ENCODE data around the gene DNMBP.
A peak's percentile ranks its signal among the peaks of the same experiment; 100 is the strongest.
"Not testable (repeated sequence)": the region's sequence is repeated elsewhere in the genome, so short reads cannot be mapped to it uniquely, and the experiment has no call there.

Gene DNMBP

GRCh38 chr10:100019787-100020141, 10.0 kb upstream of the DNMBP start:
- DNase-seq, result no peak

DNA sequence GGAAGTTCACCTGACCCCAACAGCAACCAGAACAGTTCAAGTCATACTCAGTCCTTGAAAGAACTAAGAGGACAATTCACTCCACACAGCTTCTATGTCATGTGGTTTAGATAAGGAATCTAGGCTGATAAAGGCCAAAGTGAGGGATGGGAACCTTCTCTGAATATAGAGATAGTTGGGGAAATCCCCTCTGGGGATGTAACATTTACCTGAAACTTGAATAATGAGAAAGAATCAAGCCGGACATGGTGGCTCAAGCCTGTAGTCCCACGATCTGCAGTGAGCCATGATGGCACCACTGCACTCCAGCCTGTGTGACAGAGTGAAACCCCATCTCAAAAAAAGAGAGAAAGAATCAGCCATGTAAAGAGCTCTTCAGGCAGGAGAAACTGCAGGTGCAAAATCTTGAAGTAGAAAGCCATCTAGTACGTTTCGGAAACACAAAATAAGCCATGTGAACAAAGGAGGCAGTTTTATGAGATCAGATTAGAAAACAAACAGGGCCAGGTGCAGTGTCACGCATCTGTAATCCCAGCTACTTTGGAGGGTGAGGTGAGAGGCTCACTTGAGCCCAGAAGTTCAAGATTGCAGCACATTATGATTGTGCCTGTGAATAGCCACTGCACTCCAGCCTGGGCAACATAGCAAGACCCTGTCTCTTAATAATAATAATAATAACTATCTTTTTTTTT, 4.5 kb upstream of the DNMBP start:
- DNase-seq, result no peak

DNA sequence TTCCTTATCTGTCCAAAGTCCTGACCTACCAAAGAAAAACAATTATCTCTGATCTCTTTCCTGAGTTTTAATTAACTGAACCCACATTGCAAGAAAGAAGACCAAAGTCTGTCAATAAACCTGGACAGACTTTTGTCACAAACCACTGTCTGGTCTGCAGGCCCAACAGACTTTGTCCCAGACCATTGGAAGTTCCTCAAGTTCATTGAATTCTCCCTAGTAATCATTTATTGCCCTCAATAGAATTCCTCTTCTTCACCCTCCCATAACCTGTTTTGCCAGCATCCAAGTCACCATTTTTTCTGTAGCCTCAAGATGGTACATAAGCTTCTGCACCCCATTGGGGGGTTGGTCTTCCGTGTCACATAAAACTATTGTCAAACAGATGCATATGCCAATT, 3.9 kb upstream of the DNMBP start:
- DNase-seq, result no peak

- not testable (repeated sequence) for DNase-seq
Observed at GRCh38 chr10:100011906-100012305, 2.2 kb upstream of the DNMBP start.

GRCh38 chr10:100009283-100009792, 409 bp downstream of the DNMBP start:
- DNase-seq, result peak; percentile 6

- DNase-seq, result no peak
Observed at GRCh38 chr10:100008708-100009282, 952 bp downstream of the DNMBP start.

GRCh38 chr10:100008142-100008522, 1.6 kb downstream of the DNMBP start:
- no peak for DNase-seq

DNA sequence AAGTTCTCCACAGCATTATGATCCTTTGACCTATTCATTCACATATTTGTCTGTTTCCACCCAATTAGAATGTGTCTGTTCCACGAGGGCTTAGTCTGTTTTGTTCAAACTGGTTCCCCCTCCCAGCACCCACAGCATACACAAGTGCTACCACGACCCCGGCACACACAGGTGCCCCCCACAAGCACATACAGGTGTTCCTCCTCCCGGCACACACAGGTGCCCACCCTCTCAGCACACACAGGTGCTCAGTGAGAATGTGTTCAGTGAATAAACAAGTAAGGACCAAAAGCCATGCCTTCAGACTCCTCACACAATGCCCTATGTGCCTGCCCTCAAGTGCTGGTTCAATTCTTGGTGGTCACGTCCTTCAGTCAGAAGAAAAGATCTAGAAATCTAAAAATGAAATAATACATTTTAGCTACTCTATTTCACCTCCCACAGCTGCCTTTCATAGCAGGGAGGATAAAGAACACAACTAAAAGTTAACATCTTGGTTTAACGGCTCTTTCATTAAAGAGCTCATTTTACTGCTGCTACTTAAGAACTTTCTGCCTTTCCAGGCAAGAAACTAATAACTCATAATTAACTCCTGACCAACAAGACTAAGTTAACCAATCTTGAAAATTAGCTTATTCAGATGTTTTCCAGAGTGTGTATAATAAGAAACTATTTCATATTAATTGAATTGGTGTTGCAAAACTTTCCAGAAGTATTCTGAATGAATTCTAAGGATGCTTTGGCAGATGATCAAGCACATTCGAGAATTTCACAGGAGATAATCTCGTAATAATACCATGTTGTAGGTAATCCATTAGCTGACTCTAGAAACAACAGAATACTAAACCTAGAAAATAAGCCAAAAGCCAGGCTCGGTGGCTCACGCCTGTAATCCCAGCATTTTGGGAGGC, 2.3 kb downstream of the DNMBP start:
- DNase-seq, result no peak

- no peak for DNase-seq
Observed at GRCh38 chr10:100006243-100006886, 3.4 kb downstream of the DNMBP start.

DNA sequence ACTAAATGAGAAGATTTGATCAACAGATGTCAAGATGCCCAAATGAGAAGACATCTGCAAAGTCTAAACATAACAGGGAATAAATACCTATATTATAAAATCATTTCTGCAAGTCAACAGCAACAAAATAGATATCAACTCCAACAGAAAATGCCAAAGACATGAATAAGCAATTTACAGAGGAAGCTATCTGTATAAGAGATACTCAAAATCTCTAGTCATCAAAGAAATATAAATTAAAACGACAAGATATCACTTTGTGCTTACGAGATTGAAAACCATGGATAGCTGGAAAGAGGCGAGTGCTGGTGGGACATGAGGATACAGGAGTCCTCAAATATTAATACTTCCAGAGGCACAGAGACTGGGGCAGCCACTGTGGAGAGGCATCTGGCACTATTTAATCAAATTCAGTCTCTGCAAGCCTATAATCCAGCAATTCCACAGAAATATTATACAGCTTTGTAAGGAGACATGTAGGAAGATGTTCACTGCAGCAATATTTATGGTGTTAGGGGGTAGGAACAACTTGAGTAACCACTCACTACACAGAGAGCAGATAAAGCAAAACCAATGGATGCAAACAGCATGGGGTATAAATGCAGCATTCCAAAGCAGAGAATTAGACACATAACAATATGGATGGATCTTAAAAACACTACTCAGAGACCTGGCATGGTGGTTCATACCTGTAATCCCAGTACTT, 4.8 kb downstream of the DNMBP start:
- DNase-seq, result no peak

DNA sequence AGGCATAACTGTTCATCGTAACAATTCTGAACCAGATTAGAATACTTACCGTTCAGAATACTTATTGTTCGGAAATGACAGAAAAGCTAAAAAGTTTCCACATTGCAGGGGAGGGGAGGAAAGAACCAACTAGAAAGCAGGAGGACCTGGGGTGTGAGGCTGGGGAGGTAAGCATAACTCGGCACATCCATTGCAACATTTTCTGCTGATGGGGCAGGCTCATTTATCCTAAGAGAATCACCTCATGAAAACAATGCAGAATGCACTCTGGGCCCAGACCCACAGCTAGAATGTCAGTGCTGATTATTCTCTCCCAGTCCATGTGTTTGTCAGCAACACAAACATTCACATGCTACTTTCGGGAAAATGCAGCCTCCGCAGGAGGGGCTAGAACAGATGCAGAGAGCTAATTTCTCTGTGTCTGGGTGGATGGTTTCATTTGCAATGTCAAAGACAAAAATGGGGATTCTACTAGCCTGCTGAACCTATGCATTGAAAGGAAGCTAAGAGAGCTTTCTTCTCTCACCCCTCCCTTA, 9.6 kb downstream of the DNMBP start:
- no peak for DNase-seq

- no peak for DNase-seq
Observed at GRCh38 chr10:99999319-100000108, 10.2 kb downstream of the DNMBP start.

DNA sequence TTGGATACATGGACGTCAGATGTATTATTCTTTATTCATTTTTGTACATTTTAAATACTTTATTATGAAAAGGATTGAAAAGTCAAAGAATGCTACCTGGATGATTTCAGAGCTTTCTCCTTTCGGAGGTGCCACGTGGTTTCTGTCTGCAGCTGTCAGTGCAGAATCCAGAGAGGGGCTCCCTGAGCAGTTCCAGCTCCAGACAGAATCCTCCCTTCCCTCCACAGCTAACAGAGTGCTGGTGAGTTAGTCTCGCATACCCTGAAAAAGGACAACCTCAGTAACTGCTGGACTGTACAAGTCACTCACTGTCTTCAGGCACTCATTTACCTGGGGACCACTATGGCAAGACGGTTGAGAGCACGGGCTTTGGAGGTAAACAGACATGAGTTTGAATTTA, 10.9 kb downstream of the DNMBP start:
- no peak for DNase-seq

GRCh38 chr10:99996671-99997648, 12.8 kb downstream of the DNMBP start:
- DNase-seq, result no peak

DNA sequence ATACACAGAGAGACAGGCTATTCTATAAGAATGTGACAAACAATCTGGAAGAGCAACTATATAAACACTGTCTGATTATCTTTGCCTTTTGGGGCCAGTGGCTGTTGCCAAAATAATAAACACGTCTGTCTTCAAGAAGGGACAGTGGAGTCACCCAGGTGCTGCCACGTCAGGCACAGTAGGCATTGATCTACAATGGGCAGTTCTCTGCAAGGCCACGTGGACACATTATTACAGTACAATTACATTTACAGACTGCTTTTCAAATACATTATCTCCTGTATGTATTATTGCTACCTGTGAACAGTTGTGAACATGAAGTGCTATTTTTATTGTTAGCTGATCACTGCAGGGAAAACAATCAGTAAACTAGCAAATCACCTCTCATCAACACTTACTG, 14.0 kb downstream of the DNMBP start:
- DNase-seq, result no peak

DNA sequence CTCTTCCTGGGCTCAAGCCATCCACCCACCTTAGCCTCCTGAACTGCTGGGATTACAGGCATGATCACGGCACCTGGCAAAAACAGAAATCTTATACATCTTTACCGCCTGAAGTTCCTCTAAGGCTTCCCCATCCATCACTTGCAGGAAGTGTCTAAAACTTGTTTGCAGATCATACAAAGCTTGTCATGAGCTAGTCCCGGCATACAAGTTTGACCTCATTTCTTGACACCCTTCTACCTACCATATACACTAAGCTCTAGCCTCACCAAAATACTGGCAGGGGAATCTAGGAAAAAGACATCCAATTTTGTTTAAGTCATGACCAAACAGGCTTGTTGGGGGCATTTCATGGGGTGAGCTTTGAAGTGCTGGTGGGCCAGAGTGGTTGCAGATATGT, 14.5 kb downstream of the DNMBP start:
- DNase-seq, result no peak

- DNase-seq, result no peak
Observed at GRCh38 chr10:99994801-99995200, 14.9 kb downstream of the DNMBP start.

GRCh38 chr10:99993701-99994689, 15.8 kb downstream of the DNMBP start:
- DNase-seq, result peak; percentile 6

- DNase-seq, result not testable (repeated sequence)
Observed at GRCh38 chr10:99985637-99986036, 24.1 kb downstream of the DNMBP start.
